ENCODE results near the gene TIMM50. TPM values are rescaled to one million over a fixed set of nuclear protein-coding genes. Genes with fewer than 3 reads are reported as not detected.

The TIMM50 gene
- total RNA-seq, 4 donors from 2014 or later: 31.9 to 50.1 (median 38.6) TPM

DNA sequence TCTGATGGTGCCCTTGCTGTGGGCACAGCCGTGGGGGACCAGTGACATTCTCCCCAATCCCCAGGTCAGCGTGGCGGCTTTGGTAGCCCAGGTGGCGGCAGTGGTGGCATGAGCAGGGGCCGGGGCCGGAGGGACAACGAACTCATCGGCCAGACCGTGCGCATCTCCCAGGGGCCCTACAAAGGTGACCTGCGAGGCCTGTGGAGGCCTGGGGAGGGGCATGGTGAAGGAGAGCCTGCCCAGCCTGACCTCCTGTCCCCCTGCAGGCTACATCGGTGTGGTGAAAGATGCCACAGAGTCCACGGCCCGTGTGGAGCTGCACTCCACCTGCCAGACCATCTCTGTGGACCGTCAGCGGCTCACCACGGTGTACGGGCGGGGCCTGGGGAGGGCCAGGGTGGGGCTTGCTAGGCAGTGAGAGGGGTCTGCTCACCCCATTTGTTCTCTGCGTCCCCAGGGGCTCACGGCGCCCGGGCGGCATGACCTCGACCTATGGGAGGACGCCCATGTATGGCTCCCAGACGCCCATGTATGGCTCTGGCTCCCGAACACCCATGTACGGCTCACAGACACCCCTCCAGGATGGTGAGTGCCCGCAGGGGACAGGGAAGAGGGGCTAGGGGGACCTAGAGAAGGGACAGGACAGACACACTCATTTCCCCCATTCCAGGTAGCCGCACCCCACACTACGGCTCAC lies 7.7 kb upstream of the TIMM50 start:
- TF ChIP-seq, protein P1, sequence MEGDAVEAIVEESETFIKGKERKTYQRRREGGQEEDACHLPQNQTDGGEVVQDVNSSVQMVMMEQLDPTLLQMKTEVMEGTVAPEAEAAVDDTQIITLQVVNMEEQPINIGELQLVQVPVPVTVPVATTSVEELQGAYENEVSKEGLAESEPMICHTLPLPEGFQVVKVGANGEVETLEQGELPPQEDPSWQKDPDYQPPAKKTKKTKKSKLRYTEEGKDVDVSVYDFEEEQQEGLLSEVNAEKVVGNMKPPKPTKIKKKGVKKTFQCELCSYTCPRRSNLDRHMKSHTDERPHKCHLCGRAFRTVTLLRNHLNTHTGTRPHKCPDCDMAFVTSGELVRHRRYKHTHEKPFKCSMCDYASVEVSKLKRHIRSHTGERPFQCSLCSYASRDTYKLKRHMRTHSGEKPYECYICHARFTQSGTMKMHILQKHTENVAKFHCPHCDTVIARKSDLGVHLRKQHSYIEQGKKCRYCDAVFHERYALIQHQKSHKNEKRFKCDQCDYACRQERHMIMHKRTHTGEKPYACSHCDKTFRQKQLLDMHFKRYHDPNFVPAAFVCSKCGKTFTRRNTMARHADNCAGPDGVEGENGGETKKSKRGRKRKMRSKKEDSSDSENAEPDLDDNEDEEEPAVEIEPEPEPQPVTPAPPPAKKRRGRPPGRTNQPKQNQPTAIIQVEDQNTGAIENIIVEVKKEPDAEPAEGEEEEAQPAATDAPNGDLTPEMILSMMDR (IDR thresholded peaks at IDR 0.05; ENCODE audit: low read depth): no peak

DNA sequence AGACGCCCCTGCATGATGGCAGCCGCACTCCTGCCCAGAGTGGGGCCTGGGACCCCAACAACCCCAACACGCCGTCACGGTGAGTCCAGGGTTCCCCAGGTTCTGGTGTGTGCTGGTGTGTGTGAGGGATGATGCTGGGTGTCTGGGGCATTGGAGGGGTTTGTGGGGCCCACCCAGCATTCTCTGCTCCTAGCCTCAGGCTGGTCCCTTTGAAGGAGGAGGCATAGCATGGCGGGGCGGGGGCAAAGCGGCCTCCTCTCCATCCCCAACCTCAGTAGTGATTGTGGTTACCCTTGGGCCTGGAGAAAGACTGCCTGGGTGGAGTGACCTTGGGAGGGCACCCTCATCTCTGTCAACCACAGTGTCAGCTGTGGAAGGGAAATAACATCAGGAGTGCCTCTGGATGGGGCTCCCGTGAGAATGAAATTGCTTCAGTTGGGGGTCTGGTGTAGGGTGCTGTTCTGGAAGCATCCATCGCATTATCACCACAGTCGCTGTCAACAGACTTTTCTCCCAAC lies 7.1 kb upstream of the TIMM50 start:
- TF ChIP-seq, protein P1 (IDR thresholded peaks at IDR 0.05; ENCODE audit: low read depth): no peak

DNA sequence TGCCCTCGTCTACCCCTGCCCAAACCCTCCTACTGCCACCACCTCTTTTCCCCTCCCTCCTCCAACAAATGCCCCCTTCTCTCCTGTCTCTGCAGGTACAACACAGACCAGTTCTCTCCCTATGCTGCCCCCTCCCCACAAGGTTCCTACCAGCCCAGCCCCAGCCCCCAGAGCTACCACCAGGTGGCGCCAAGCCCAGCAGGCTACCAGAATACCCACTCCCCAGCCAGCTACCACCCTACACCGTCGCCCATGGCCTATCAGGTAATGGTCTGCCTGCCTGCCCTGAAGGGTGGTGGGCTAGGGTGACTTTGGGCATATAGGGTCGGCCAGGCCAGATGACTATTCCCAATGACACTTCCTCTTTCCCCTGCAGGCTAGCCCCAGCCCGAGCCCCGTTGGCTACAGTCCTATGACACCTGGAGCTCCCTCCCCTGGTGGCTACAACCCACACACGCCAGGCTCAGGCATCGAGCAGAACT lies 6.5 kb upstream of the TIMM50 start:
- TF ChIP-seq, protein P1 (IDR thresholded peaks at IDR 0.05; ENCODE audit: low read depth): no peak

DNA sequence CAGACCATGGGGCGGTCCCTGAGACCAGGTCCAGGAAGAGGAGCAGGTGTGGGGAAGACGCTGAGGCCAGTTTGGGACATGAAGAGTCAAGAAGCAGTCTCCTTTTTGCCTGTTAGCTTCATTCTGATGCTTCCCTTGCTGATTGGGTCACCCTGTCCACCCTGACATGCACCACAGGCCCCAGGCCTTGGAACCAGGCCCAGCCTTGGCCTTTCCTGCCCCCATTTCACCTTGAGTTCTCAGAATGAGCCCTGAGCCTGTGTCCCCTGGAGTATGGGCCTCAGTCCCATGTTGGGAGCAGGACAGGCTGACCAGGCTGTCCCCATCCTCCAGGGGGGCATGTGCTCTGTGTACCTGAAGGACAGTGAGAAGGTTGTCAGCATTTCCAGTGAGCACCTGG lies 4.9 kb upstream of the TIMM50 start:
- TF ChIP-seq, protein P1 (IDR thresholded peaks at IDR 0.05; ENCODE audit: low read depth): no peak

DNA sequence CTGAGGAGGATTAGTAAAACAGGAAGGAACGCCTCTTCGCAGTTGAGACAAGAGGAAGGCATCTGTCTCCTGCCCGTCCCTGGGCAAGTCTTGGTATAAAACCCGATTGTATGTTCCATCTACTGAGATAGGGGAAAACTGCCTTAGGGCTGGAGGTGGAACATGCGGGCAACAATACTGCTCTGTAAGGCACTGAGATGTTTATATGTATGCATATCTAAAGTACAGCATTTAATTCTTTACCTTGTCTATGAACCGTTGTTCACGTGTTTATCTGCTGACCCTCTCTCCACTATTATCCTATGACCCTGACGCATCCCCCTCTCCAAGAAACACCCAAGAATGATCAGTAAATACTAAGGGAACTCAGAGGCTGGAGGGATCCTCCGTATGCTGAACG lies 722 bp upstream of the TIMM50 start:
- TF ChIP-seq, protein P1 (IDR thresholded peaks at IDR 0.05; ENCODE audit: low read depth): no peak

DNA sequence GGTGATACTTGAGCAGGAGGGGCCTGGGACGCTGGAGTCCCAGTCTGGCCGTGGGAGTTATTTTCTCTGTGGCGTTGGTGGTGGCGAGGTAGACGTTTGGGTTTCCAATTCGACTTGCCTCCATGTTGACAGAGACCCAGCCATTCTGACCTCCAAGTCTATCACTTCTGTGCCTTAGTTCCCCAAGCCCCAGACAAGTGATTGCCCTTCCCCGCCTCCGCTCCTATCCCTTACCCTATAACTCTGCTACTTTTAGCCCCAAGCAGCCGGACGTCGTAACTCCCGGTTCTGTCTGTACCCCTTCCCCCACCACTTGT lies 549 bp downstream of the TIMM50 start:
- TF ChIP-seq, protein P1 (IDR thresholded peaks at IDR 0.05; ENCODE audit: low read depth): no peak

DNA sequence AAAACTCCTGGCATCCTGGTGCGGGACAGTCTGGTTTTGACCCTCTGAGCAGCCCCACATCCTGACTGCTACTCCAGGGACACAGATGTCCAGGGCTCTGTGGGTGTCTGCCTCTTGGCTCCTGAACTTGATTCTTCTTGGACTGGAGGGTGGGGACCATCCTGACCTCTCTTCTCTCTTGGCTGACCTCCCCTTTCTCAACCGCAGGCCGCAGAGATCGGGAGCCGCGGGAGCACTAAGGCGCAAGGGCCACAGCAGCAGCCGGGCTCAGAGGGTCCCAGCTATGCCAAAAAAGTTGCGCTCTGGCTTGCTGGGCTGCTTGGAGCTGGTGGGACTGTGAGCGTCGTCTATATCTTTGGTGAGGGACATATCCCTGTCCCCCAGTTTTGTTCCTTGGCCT lies 1.0 kb downstream of the TIMM50 start:
- TF ChIP-seq, protein P1 (IDR thresholded peaks at IDR 0.05; ENCODE audit: low read depth): no peak
